Measurements from ENCODE around the gene MMP15. TPM values are rescaled to one million over a fixed set of nuclear protein-coding genes. Genes with fewer than 3 reads are reported as not detected.
A peak's percentile ranks its signal among the peaks of the same experiment; 100 is the strongest.

MMP15 gene
- total RNA-seq, 2 donors from 2014 or later = 0.31 TPM; not detected in 1

- no peak overlapping the region for H3K4me3 Mint-ChIP-seq
- no peak for ATAC-seq
- peaks cover 9% of the 10 kb centered on the region in 2 donors for H3K4me1 Mint-ChIP-seq (ENCODE audit: low read depth in 2 of 2)
- H3K9me3 Mint-ChIP-seq = no peaks in the 10 kb centered on the region
- no peaks in the 10 kb centered on the region for H3K36me3 Mint-ChIP-seq
- no peaks in the 10 kb centered on the region for H3K27me3 Mint-ChIP-seq
- no peak for DNase-seq (ENCODE audit: low spot score)
- H3K27ac Mint-ChIP-seq = no peak overlapping the region
Observed at GRCh38 chr16:58018803-58019202, 6.8 kb upstream of the MMP15 start.

DNA sequence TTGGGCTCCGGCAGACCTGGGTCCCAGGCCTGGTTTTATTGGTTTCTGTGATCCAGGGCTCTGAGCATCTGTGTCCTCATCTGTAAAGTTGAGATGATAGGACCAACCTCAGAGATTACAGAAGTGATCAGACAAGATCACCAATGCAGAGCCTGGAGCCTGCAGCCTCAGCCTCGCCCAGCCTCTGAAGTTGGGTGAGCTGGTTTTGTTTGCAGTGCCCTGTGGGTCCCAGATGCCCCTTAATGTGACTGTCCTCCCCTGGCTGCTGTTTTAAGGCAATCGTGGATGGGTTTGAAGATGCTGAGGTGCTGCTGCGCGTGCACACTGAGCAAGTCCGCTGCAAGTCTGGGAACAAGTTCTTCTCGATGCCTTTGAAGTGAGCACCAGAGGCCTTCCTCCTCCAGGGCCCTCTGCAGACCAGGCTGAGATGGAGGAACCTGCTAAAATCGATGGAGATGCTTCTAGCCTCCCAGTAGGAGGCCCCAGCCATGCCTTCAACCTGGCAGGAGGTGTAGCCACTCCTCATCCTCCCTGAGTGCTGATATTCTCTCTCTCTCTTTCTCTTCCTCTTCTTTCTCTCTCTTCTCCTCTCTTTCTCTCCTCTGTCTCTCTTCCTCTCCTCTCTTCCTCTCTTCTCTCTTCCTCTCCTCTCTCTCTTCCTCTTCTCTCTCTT is 5.6 kb upstream of the MMP15 start:
- no peaks in the 10 kb centered on the region for H3K36me3 Mint-ChIP-seq
- H3K27me3 Mint-ChIP-seq = no peaks in the 10 kb centered on the region
- peak overlapping the region in 1 of 2 donors; percentile 69 for H3K27ac Mint-ChIP-seq
- H3K4me1 Mint-ChIP-seq (ENCODE audit: low read depth in 2 of 2) = peaks cover 9 to 15% of the 10 kb centered on the region in 2 donors
- no peaks in the 10 kb centered on the region for H3K9me3 Mint-ChIP-seq
- DNase-seq (ENCODE audit: low spot score) = no peak
- ATAC-seq = no peak
- H3K4me3 Mint-ChIP-seq = no peak overlapping the region

GRCh38 chr16:58020628-58021521 is 4.7 kb upstream of the MMP15 start:
- peak overlapping the region in 1 of 2 donors; percentile 69 for H3K27ac Mint-ChIP-seq

GRCh38 chr16:58021661-58022551 is 3.6 kb upstream of the MMP15 start:
- Mint-ChIP-seq H3K9me3 (no peaks in the 10 kb centered on the region), H3K4me1 (ENCODE audit: low read depth in 2 of 2) (peaks cover 9 to 16% of the 10 kb centered on the region in 2 donors), H3K27ac (no peak overlapping the region), H3K4me3 (no peak overlapping the region), H3K36me3 (no peaks in the 10 kb centered on the region), H3K27me3 (no peaks in the 10 kb centered on the region)
- DNase-seq (ENCODE audit: low spot score) (peak; percentile 55), ATAC-seq (no peak)

More at GRCh38 chr16:58020628-58021521, 4.7 kb upstream of the MMP15 start:
- Mint-ChIP-seq H3K27me3 (no peaks in the 10 kb centered on the region), H3K36me3 (no peaks in the 10 kb centered on the region), H3K4me3 (no peak overlapping the region), H3K9me3 (no peaks in the 10 kb centered on the region), H3K4me1 (ENCODE audit: low read depth in 2 of 2) (peaks cover 9 to 16% of the 10 kb centered on the region in 2 donors)
- ATAC-seq (peak in 1 of 2 donors; percentile 39), DNase-seq (ENCODE audit: low spot score) (peak; percentile 56)

GRCh38 chr16:58022601-58023371 is 2.8 kb upstream of the MMP15 start:
- Mint-ChIP-seq H3K36me3 (no peaks in the 10 kb centered on the region), H3K4me3 (no peak overlapping the region), H3K9me3 (no peaks in the 10 kb centered on the region), H3K27ac (no peak overlapping the region), H3K4me1 (ENCODE audit: low read depth in 2 of 2) (peaks cover 9 to 16% of the 10 kb centered on the region in 2 donors), H3K27me3 (no peaks in the 10 kb centered on the region)
- DNase-seq (ENCODE audit: low spot score) (no peak), ATAC-seq (no peak)

GRCh38 chr16:58024486-58025350 is 836 bp upstream of the MMP15 start:
- Mint-ChIP-seq H3K27ac (peak overlapping the region in 1 of 2 donors; percentile 62), H3K27me3 (peaks cover 0 to 8% of the 10 kb centered on the region in 2 donors), H3K4me1 (ENCODE audit: low read depth in 2 of 2) (peaks cover 9 to 19% of the 10 kb centered on the region in 2 donors), H3K4me3 (peak overlapping the region; percentile 82), H3K9me3 (no peaks in the 10 kb centered on the region), H3K36me3 (no peaks in the 10 kb centered on the region)
- peak; percentile 34 to 66 for ATAC-seq
- DNase-seq (ENCODE audit: low spot score) = no peak

DNA sequence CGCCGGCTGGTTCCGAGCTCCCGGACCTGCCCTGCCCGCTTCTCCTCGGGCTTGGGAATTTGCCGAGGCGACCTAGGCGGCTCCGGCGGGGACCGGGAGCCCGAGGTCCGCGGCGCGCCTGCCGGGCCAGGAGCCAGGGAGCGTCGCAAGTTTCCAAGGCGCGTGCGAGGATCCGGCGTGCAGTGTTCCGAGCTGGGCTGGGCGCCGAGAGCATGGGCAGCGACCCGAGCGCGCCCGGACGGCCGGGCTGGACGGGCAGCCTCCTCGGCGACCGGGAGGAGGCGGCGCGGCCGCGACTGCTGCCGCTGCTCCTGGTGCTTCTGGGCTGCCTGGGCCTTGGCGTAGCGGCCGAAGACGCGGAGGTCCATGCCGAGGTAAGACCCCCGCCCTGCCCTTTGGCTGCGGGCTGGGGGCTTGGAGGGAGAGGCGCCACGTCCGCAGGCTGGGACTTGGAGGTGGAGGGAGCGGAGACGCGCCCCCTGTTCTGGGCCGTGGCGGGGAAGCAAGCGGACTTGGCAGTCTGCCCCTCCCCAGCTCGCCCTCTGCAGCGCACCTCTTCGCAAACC is 668 bp downstream of the MMP15 start:
- H3K27ac Mint-ChIP-seq = no peak overlapping the region

DNA sequence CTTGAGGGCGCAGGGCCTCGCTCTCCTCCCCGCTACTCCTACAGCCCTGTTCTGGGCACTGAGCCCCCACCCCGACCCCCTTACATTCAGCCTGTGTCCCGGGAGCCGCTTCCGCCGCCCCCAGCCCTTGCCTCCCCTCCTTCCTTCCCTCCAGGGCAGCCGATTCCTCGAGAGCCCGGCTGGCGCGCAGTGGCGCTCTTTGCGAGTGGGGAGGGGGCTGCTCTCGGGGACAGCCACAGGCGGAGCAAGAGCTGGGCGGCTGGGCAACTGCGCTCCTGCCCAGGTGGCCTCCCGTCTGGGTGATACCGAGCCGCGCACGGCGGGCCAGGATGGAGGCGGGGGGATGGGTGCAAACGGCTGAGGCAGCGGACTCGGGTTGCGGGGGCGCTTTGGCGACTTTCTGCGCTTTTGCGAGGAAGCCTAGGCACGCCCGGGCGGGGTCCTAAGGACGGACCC is 1.2 kb downstream of the MMP15 start:
- no peak for ATAC-seq
- DNase-seq (ENCODE audit: low spot score) = no peak
- Mint-ChIP-seq H3K27me3 (peaks cover 0 to 8% of the 10 kb centered on the region in 2 donors), H3K36me3 (no peaks in the 10 kb centered on the region), H3K27ac (no peak overlapping the region), H3K9me3 (no peaks in the 10 kb centered on the region), H3K4me3 (peak overlapping the region; percentile 10), H3K4me1 (ENCODE audit: low read depth in 2 of 2) (peaks cover 0 to 12% of the 10 kb centered on the region in 2 donors)

More for the DNA sequence above, 668 bp downstream of the MMP15 start:
- no peak overlapping the region for H3K4me3 Mint-ChIP-seq
- peaks cover 0 to 8% of the 10 kb centered on the region in 2 donors for H3K27me3 Mint-ChIP-seq
- H3K4me1 Mint-ChIP-seq (ENCODE audit: low read depth in 2 of 2) = peaks cover 0 to 12% of the 10 kb centered on the region in 2 donors
- H3K36me3 Mint-ChIP-seq = no peaks in the 10 kb centered on the region
- no peaks in the 10 kb centered on the region for H3K9me3 Mint-ChIP-seq
- ATAC-seq = peak in 1 of 2 donors; percentile 17
- DNase-seq (ENCODE audit: low spot score) = no peak

DNA sequence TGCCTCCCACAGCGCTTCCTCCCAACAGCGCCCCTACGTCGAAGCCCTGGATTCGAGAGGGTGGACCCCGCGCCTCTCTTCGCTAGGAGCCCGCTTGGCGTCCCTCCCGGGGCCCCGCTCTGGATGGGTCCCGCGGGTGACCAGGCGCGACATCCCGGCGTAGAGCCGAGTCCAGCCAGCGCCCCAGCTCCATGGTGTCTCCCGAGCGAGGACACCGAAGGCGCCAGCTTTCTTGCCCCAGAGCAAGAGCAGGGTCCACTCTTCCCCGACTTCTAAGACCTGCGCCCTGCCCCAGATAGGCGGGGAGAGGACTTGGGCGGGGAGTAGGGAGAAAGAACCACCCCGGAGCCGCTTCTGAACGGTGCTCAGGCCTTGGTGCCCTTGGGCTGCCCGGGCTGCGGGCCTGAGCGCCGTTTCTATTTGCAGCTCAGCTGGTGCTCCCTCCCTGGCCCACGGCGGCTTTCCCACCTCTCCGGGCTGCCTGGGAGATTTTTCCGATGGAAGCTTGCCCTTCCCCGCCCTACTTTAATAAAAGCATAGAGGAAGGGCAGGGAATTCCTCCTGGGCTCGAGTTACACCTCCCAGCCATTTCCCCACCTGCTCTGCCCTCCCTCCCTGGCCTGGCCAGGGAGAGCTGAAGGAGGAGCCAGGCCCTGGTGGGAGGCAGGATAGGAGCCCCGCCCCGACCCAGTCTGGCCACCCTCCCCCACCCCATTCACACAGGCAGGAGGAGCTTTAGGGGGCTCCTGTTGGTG is 1.8 kb downstream of the MMP15 start:
- no peaks in the 10 kb centered on the region for H3K36me3 Mint-ChIP-seq
- DNase-seq (ENCODE audit: low spot score) = no peak
- peaks cover 0 to 8% of the 10 kb centered on the region in 2 donors for H3K27me3 Mint-ChIP-seq
- H3K4me3 Mint-ChIP-seq = peak overlapping the region; percentile 10
- peaks cover 0 to 12% of the 10 kb centered on the region in 2 donors for H3K4me1 Mint-ChIP-seq (ENCODE audit: low read depth in 2 of 2)
- H3K27ac Mint-ChIP-seq = no peak overlapping the region
- H3K9me3 Mint-ChIP-seq = no peaks in the 10 kb centered on the region
- no peak for ATAC-seq

- ATAC-seq (no peak), DNase-seq (ENCODE audit: low spot score) (no peak)
- Mint-ChIP-seq H3K4me3 (peak overlapping the region; percentile 65), H3K27ac (no peak overlapping the region), H3K9me3 (no peaks in the 10 kb centered on the region), H3K4me1 (ENCODE audit: low read depth in 2 of 2) (peaks cover 0 to 12% of the 10 kb centered on the region in 2 donors), H3K36me3 (no peaks in the 10 kb centered on the region), H3K27me3 (peaks cover 0 to 8% of the 10 kb centered on the region in 2 donors)
Observed at GRCh38 chr16:58027916-58028455, 2.4 kb downstream of the MMP15 start.

- peaks cover 0 to 12% of the 10 kb centered on the region in 2 donors for H3K4me1 Mint-ChIP-seq (ENCODE audit: low read depth in 2 of 2)
- ATAC-seq = no peak
- DNase-seq (ENCODE audit: low spot score) = no peak
- H3K4me3 Mint-ChIP-seq = no peak overlapping the region
- no peaks in the 10 kb centered on the region for H3K36me3 Mint-ChIP-seq
- H3K27ac Mint-ChIP-seq = no peak overlapping the region
- peaks cover 0 to 8% of the 10 kb centered on the region in 2 donors for H3K27me3 Mint-ChIP-seq
- no peaks in the 10 kb centered on the region for H3K9me3 Mint-ChIP-seq
Observed at GRCh38 chr16:58028541-58029070, 3.1 kb downstream of the MMP15 start.
